RWPE1 (cell line): Measurements from ENCODE around the gene GPC5.

Experiments
- CTCF ChIA-PET: fragments of 350-600 bp; sonication (Branson Sonifier 250); formaldehyde crosslinking; extraction: SDS; loops from one replicate; lab custom pipeline; 2021; lab: Yijun Ruan, JAX
- POLR2A ChIA-PET: fragments of 400-600 bp; formaldehyde crosslinking; extraction: SDS; loops from one replicate; lab custom pipeline; 2020; ENCODE audit warnings: antibody characterized with exemption; ENCODE audit not compliant: low non-redundant PET; lab: Yijun Ruan, JAX
- DNase-seq: peaks from one replicate; pipeline ENCODE4 v3.0.0; 2012; ENCODE audit warnings: low spot score
- H3K27ac ChIP-seq: fragments of 450-650 bp; 2 replicates; pipeline ENCODE4 v1.5.1; 2017
- CTCF ChIP-seq: fragments of 450-650 bp; conservative IDR thresholded peaks from 2 replicates; pipeline ENCODE4 v1.5.1; 2017; ENCODE audit warnings: low read depth, mild to moderate bottlenecking

Gene GPC5

GRCh38 chr13:91721413-91721812 lies 323.0 kb downstream of the GPC5 start:
- no peak for TF ChIP-seq CTCF
- DNase-seq, result no peak
- ChIA-PET CTCF (interaction anchor here (0.6 kb wide), 1 partner anchor 336 kb away, joined by 3 read pairs; no protein-coding TSS in a partner anchor), POLR2A (no interaction called here)
- H3K27ac ChIP-seq, result no peak overlapping the region

GRCh38 chr13:91722267-91722884 lies 324.0 kb downstream of the GPC5 start:
- peak; percentile 66 for TF ChIP-seq CTCF
- DNase-seq, result peak; percentile 4
- CTCF ChIA-PET, result interaction anchor here (0.6 kb wide), 1 partner anchor 337 kb away, joined by 3 read pairs; no protein-coding TSS in a partner anchor
- POLR2A ChIA-PET, result no interaction called here
- H3K27ac ChIP-seq, result no peak overlapping the region

- H3K27ac ChIP-seq, result no peak overlapping the region
- DNase-seq, result no peak
- TF ChIP-seq CTCF, result no peak
- CTCF ChIA-PET, result no interaction called here
- POLR2A ChIA-PET, result no interaction called here
These were observed 326.2 kb downstream of the GPC5 start for GRCh38 chr13:91724591-91724990.

- TF ChIP-seq CTCF, result no peak
- no peak for DNase-seq
- POLR2A ChIA-PET, result no interaction called here
- CTCF ChIA-PET, result no interaction called here
- no peak overlapping the region for H3K27ac ChIP-seq
These were observed 327.2 kb downstream of the GPC5 start for GRCh38 chr13:91725646-91726045.

- H3K27ac ChIP-seq, result no peak overlapping the region
- CTCF ChIA-PET, result no interaction called here
- no peak for TF ChIP-seq CTCF
- DNase-seq, result no peak
- POLR2A ChIA-PET, result no interaction called here
These were observed 328.2 kb downstream of the GPC5 start for GRCh38 chr13:91726671-91727070.

GRCh38 chr13:91729859-91730258 lies 331.4 kb downstream of the GPC5 start:
- H3K27ac ChIP-seq, result no peak overlapping the region
- no peak for DNase-seq
- CTCF ChIA-PET, result no interaction called here
- no peak for TF ChIP-seq CTCF
- POLR2A ChIA-PET, result no interaction called here
